Activated naive CD8-positive, alpha-beta T cell (primary cell): Measurements from ENCODE around the gene RXRA.

Experiments
- H3K27ac Mint-ChIP-seq: one replicate; pipeline ENCODE4 v1.8.0; 2021; ENCODE audit warnings: mixed read lengths
- H3K27me3 Mint-ChIP-seq: one replicate; pipeline ENCODE4 v1.8.0; 2021; ENCODE audit warnings: mixed read lengths
- H3K36me3 Mint-ChIP-seq: one replicate; pipeline ENCODE4 v1.8.0; 2021; ENCODE audit warnings: mixed read lengths
- H3K4me1 Mint-ChIP-seq: one replicate; pipeline ENCODE4 v1.8.0; 2021; ENCODE audit warnings: low read depth, mixed read lengths
- H3K4me3 Mint-ChIP-seq: one replicate; pipeline ENCODE4 v1.8.0; 2021; ENCODE audit warnings: mild to moderate bottlenecking, mixed read lengths
- H3K9me3 Mint-ChIP-seq: one replicate; pipeline ENCODE4 v1.8.0; 2021; ENCODE audit warnings: low read depth, mixed read lengths

The RXRA gene

DNA sequence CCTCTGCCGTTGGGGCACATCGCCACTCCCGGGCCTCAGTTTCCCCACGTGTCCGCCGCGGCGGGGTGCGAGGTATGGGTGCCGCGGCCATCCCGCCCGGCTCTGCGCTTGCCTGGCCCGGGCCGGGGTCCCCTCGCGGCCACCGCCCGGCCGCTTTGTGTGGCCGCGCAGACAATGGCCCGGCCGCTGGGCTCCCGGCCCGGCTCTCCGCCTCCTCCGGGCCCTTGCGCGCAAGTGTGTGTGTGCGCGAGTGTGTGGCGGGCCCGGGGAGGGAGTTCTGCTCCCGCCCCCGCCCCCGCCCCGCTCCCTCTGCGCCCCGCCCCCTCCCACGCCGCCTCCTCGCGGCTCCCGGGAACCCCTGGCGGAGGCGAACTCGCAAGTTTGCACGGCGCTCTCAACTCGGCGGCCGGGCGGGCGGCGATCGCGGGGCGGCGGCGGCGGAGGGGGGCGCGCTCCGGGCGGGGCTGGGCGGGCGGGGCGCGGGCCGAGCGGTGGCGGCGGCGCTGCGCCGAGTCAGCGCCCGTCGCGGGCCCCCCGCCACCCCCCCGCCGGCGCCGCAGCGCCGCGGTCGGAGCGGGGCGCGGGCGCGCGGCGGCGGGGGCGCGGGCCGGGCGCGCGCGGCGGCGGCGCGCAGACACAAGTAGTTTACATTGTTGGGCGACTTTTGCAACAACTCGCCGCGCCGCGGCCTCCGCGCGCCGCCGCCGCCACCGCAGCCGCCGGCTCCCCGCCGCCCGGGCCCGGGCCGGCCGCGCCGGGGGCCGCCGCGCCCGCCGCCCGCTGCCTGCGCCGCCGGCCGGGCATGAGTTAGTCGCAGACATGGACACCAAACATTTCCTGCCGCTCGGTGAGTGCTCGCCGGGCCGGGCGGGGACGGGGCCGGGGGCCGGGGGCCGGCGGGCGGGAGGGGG lies at the start of gene RXRA:
Gene RXRA, plus strand, starts transcription at position 643 of the 911 bp plus-strand sequence. Its CDS starts 177 bp downstream, at position 820.
- Mint-ChIP-seq H3K27ac (no peak within 1 kb of the TSS), H3K4me3 (peak within 1 kb of the TSS; percentile 76), H3K36me3 (no peaks in the 10 kb centered on the region), H3K27me3 (no peaks in the 10 kb centered on the region), H3K9me3 (no peaks in the 10 kb centered on the region), H3K4me1 (peaks cover 4% of the 10 kb centered on the region)

DNA sequence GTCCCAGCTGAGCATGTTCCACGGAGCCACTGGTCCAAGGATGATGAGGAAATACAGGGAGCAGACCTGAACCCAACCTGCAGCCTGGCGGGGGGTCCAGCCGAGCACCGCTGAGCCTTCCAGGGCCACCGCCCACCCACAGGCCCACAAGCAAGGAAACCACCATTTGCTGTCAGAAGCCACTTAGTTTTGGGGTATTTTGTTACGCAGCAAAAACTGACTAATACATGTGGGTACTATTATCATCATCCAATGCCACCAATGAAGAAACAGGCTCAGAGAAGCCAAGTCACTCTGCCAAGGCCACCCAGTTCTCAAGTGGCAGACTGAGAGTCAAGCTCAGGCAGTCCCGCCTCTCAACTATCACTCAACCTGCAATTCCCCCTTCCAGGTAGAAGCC lies 48.0 kb upstream of the RXRA start:
- peaks cover 2% of the 10 kb centered on the region for H3K27me3 Mint-ChIP-seq
- no peak overlapping the region for H3K4me3 Mint-ChIP-seq
- no peaks in the 10 kb centered on the region for H3K9me3 Mint-ChIP-seq
- no peaks in the 10 kb centered on the region for H3K36me3 Mint-ChIP-seq
- no peaks in the 10 kb centered on the region for H3K4me1 Mint-ChIP-seq
- H3K27ac Mint-ChIP-seq: no peak overlapping the region

DNA sequence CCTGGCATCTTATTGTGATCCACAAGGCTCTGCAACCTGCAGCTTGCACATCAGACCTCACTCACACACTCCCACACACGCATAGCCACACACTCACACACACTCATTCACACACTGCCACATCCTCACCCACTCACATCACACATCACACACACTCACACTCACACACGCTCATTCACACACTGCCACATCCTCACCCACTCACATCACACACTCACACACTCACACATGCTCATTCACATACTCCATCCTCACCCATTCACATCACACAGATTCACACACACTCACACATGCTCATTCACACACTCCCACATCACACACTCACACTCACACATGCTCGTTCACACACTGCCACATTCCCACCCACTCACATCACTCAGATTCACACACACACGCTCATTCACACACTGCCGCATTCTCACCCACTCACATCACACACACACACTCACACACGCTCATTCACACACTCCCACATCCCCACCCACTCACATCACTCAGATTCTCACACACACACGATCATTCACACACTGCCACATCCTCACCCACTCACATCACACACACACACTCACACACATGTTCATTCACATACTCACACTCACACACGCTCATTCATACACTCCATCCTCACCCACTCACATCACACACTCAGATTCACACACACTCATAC lies 47.1 kb upstream of the RXRA start:
- Mint-ChIP-seq H3K27ac (no peak overlapping the region), H3K4me1 (no peaks in the 10 kb centered on the region), H3K9me3 (no peaks in the 10 kb centered on the region), H3K27me3 (peaks cover 2% of the 10 kb centered on the region), H3K4me3 (no peak overlapping the region), H3K36me3 (no peaks in the 10 kb centered on the region)

GRCh38 chr9:134282138-134282650 lies 44.1 kb upstream of the RXRA start:
- Mint-ChIP-seq H3K36me3 (no peaks in the 10 kb centered on the region), H3K27me3 (peaks cover 2% of the 10 kb centered on the region), H3K27ac (no peak overlapping the region), H3K4me1 (no peaks in the 10 kb centered on the region), H3K4me3 (no peak overlapping the region), H3K9me3 (no peaks in the 10 kb centered on the region)

DNA sequence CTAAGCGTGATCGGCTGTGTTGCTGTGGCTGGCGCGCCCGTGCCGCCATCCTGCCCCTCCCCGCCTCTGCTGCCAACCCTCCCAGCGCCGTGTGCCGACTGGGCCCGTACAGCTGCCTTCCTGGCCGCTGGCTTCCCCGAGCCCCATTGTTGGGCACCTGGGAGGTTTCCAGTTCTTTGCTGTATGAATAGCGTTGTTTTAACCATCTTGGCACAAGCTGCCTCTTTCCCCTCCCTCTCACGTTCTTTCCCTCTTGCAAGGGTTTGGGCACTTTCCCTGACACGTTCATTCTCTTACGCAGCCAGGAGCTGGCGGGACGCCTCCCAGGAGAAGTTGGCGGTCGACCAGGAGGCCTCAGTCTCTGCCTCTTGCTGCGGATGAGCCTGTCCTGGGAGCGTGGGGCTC lies 43.1 kb upstream of the RXRA start:
- Mint-ChIP-seq H3K27me3 (peaks cover 2% of the 10 kb centered on the region), H3K4me3 (no peak overlapping the region), H3K4me1 (no peaks in the 10 kb centered on the region), H3K36me3 (no peaks in the 10 kb centered on the region), H3K27ac (no peak overlapping the region), H3K9me3 (no peaks in the 10 kb centered on the region)

DNA sequence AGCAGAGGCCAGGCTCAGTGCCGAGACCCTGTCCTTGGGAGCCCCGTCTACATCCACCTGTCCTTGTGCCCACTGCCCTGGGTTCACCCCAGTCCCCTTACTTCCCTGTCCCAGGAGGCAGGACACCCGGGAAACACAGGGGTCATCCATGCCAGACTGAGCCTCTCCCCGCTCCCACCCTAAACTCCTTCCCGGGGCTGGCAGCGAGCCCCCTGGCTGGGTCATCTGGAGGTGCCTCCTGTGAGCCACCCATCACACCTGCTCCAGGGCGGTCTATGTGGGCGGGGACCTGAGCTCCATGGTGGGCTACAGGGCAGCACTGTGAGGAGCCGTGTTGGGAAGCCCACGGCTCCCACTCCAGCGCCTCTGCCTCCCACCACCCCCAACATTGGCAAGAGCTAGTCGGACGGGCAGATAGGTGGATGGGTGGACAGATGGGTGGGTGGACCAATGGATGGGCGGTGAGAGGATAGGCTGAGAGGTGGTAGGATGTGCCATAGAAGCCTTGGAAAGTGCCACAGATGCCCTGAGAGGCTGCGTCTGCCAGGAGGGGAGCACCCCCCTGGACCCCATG lies 42.5 kb upstream of the RXRA start:
- no peak overlapping the region for H3K27ac Mint-ChIP-seq
- H3K9me3 Mint-ChIP-seq: no peaks in the 10 kb centered on the region
- no peaks in the 10 kb centered on the region for H3K36me3 Mint-ChIP-seq
- peaks cover 2% of the 10 kb centered on the region for H3K27me3 Mint-ChIP-seq
- H3K4me3 Mint-ChIP-seq: no peak overlapping the region
- no peaks in the 10 kb centered on the region for H3K4me1 Mint-ChIP-seq

- Mint-ChIP-seq H3K36me3 (no peaks in the 10 kb centered on the region), H3K4me1 (no peaks in the 10 kb centered on the region), H3K4me3 (no peak overlapping the region), H3K9me3 (no peaks in the 10 kb centered on the region), H3K27me3 (peaks cover 2% of the 10 kb centered on the region), H3K27ac (no peak overlapping the region)
Measured at GRCh38 chr9:134284273-134284672, 42.0 kb upstream of the RXRA start.

DNA sequence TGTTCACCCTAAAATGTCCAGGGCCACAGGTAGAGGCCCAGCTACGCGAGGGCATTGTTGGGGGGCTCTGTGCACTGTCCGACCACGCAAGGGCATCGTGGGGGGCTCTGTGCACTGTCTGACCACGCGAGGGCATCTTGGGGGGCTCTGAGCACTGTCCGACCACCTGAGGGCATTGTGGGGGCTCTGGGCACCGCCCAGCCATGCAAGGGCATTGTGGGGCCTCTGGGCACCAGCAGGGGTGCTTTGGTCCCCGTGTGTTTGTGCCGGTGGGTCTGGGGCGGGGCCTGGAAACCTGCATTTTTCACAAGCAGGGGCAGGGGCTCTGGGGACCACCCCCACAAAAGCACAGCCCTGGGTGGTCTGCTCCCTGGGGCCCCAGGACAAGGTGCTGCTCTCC lies 41.5 kb upstream of the RXRA start:
- Mint-ChIP-seq H3K36me3 (no peaks in the 10 kb centered on the region), H3K9me3 (no peaks in the 10 kb centered on the region), H3K27me3 (peaks cover 2% of the 10 kb centered on the region), H3K4me3 (no peak overlapping the region), H3K4me1 (no peaks in the 10 kb centered on the region), H3K27ac (no peak overlapping the region)

DNA sequence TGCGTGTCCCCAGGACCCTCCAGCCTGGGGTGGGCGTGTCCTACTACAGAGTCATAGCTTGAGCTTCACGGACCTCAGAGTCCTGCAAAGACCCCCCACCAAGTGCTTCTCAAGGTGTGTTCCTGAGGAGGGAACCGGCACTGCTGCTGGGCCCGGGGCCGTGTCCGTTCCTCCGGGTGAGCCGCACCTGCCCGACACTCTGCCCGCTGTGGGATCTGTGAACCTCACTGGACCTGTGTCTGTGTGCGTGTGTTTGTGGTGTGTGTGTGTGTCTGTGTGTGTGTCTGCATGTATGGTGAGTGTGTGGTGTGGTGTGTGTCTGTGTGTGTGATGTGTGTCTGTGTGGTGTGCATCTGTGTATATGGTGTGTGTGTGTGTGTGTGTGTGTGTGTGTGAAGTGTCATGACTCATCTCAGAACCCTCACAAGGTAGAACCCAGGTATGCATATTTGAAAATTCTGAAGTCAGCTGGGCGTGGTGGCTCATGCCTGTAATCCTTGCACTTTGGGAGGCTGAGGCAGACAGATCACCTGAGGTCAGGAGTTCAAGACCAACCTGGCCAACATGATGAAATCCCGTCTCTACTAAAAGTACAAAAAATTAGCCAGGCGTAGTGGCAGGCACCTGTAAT lies 40.9 kb upstream of the RXRA start:
- H3K9me3 Mint-ChIP-seq: no peaks in the 10 kb centered on the region
- H3K4me3 Mint-ChIP-seq: no peak overlapping the region
- peaks cover 2% of the 10 kb centered on the region for H3K27me3 Mint-ChIP-seq
- no peaks in the 10 kb centered on the region for H3K36me3 Mint-ChIP-seq
- H3K4me1 Mint-ChIP-seq: no peaks in the 10 kb centered on the region
- H3K27ac Mint-ChIP-seq: no peak overlapping the region

DNA sequence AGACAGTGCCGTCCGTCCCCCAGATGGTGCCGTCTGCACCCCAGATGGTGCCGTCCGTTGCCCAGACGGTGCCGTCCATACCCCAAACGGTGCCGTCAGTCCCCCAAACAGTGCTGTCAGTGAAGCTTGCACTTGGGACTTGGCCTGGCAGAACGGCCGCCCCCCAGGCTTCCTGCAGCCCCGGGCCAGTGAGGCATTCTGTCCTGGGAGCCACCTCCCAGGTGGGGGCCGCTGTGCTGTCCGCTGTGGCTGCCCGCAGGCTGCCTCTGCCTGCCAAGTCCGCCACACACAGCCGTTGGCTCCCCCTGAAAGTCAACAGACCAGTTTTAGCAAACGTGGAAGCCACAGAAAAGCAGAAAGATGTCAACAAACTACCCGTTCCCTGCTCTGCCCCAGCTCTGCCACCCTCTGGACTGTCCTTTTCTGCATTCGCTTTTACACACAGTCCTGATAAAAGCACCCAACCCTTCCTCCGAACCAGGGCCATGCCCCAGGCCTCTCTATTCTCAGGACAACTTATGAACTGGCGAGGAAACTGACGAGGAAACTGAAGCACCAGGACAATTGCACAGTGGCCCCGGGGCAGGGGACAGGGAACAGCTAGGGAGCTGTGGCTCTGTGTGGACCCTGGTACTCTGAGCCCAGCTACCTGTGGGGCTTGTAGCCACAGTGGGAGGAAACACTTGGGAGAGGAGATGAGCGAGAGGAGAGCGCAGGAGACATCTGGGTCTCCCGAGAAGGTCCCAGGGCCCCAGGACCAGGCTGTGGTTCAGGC lies 39.6 kb upstream of the RXRA start:
- Mint-ChIP-seq H3K4me3 (no peak overlapping the region), H3K36me3 (no peaks in the 10 kb centered on the region), H3K4me1 (no peaks in the 10 kb centered on the region), H3K27me3 (peaks cover 2% of the 10 kb centered on the region), H3K9me3 (no peaks in the 10 kb centered on the region), H3K27ac (no peak overlapping the region)

DNA sequence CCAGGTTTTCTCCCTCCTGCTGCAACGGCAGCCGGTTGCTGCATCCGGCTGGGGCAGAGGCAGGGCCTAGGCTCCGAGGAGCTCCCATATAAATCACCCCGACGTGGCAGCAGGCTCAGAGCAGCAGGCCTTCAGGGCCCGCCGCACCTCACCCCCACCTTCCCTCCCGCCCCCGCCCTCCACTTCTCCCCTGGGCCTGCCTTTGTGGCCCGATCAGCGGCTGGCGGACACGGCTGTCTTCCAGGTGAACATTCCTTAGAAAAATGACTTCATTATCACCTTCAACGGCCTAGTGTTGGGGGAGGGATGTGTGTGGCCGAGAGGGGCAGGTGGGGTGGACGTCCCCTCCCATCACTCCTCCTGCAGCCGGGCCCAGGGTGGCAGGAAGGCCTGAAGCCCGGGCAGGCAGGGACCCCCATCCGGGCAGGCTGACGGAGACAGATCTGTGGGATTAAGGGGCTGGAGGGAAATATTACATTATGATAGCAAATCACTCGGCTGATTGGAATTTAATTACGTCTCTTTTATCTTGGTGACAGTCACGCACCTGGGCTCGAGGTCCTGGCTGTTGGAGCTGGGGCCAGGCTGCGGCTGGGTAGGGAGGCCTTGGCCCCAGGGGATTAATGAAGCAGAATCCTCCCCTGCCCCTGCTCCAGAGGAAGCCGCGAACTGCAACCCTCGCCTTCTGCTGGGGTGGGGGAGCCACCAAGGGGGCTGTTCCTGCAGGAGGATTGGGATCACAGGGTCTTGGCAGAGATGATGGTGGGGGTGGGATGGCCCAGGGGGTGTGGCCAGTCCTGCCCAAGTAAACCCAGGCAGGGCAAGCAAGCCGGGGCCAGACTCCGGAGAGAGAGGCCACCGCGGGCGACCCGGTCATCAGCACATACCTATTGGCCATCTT lies 38.4 kb upstream of the RXRA start:
- Mint-ChIP-seq H3K4me3 (no peak overlapping the region), H3K36me3 (no peaks in the 10 kb centered on the region), H3K9me3 (no peaks in the 10 kb centered on the region), H3K4me1 (no peaks in the 10 kb centered on the region), H3K27ac (no peak overlapping the region), H3K27me3 (peaks cover 2% of the 10 kb centered on the region)

DNA sequence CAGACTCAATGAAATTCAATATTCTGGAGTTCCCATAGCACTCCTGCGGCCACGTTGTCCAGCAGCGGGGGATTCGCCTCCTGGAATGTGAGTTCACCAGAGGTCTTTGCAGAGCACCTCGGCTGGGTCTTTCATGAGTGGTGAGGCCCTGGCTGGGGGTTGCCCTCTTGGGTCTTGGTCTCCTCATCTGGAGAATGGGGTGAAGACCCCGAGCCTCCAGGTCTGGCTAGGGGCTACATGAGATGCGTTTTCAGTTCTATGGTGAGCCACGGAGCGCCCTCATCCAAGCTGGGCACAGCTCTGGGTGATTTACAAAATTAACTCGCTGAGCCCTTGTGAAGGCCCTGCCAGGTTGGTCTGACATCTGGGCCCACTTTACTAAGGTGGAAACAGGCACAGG lies 37.5 kb upstream of the RXRA start:
- Mint-ChIP-seq H3K36me3 (no peaks in the 10 kb centered on the region), H3K4me3 (no peak overlapping the region), H3K4me1 (peaks cover 2% of the 10 kb centered on the region), H3K27ac (no peak overlapping the region), H3K9me3 (no peaks in the 10 kb centered on the region), H3K27me3 (peaks cover 2% of the 10 kb centered on the region)

DNA sequence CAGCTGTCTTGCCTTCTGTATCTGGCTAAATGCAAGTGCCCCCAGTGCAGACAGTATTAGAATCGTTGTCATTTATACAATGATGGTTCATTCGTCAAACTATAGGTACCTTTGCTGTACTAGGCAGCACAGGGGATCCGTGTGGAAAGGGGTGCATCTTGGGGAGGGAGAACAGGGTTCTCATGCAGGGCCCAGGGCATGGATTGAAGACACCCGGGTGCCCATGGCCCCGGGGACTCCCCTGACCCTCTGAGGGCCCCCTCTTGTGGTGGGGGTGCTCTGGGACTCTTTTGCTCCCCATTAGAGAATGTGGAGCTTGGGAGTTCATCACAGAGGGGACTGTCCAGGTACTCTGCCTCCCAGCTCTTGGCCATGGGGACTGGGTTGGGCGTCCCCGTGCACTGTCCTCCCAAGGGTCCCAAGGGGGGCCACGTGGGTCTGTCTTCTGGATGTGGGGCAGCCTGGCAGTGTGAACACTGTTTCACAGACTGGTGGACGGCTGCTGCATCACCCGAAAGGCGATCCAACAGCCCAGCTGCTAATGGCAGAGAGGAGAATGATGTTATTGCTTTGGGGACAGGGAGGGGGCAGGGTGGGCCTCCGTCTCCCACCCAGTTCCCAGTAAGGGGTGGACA lies 36.9 kb upstream of the RXRA start:
- Mint-ChIP-seq H3K4me3 (no peak overlapping the region), H3K27ac (no peak overlapping the region), H3K4me1 (peaks cover 2% of the 10 kb centered on the region), H3K36me3 (no peaks in the 10 kb centered on the region), H3K9me3 (no peaks in the 10 kb centered on the region), H3K27me3 (peaks cover 2% of the 10 kb centered on the region)
